ENCODE measurements around the gene NBR1. TPM values are rescaled to one million over a fixed set of nuclear protein-coding genes. Genes with fewer than 3 reads are reported as not detected.
"Not testable (repeated sequence)": the region's sequence is repeated elsewhere in the genome, so short reads cannot be mapped to it uniquely, and the experiment has no call there.

NBR1 gene
- polyA plus RNA-seq, 3 donors, result 40.4 to 88.5 (median 64.0) TPM

- H3K36me3 ChIP-seq (replicated peaks in 1 of 2; ENCODE audit: control insufficient read depth in 1 of 2, insufficient read depth in 2 of 2, low read length in 2 of 2); H3K4me1 Mint-ChIP-seq; H3K9ac ChIP-seq (ENCODE audit: insufficient read depth, low read length, poor library complexity, severe bottlenecking); H3K36me3 Mint-ChIP-seq; H4K20me1 ChIP-seq (ENCODE audit: insufficient read depth, low read length); H3K27me3 ChIP-seq (ENCODE audit: control insufficient read depth in 2 of 2, insufficient read depth in 2 of 2, low read length in 2 of 2); H2AFZ ChIP-seq (ENCODE audit: insufficient read depth, low read depth, low read length, poor library complexity, severe bottlenecking); DNase-seq; H3K27ac ChIP-seq (ENCODE audit: low read depth in 1 of 2, low read length in 2 of 2); H3K9me3 ChIP-seq (replicated peaks in 1 of 2; ENCODE audit: control insufficient read depth in 1 of 2, insufficient read depth in 1 of 2, low read length in 2 of 2); H3K4me3 Mint-ChIP-seq; H3K4me3 ChIP-seq (replicated peaks in 1 of 3; ENCODE audit: low read depth in 2 of 3, low read length in 3 of 3); H3K4me2 ChIP-seq (replicated peaks; ENCODE audit: extremely low read depth, low read length, poor library complexity, severe bottlenecking); H3K27ac Mint-ChIP-seq; intact Hi-C loops (cut with micrococcal nuclease); H3K27me3 Mint-ChIP-seq (ENCODE audit: low read depth in 3 of 3); H3K79me2 ChIP-seq (ENCODE audit: insufficient read depth, low read length); H3K4me1 ChIP-seq (ENCODE audit: control insufficient read depth in 1 of 2, insufficient read depth in 2 of 2, low read length in 2 of 2); H3K9me3 Mint-ChIP-seq: not testable (repeated sequence)
- no CpG with 5 or more reads among the region's 26 CpGs for WGBS (ENCODE audit: insufficient coverage)
Observed at GRCh38 chr17:43239597-43239996, 68.6 kb downstream of the NBR1 start.

GRCh38 chr17:43240596-43241352, 69.8 kb downstream of the NBR1 start:
- H3K4me2 ChIP-seq (replicated peaks; ENCODE audit: extremely low read depth, low read length, poor library complexity, severe bottlenecking); H3K27ac ChIP-seq (ENCODE audit: low read depth in 1 of 2, low read length in 2 of 2); H3K9me3 Mint-ChIP-seq; H4K20me1 ChIP-seq (ENCODE audit: insufficient read depth, low read length); H3K27me3 Mint-ChIP-seq (ENCODE audit: low read depth in 3 of 3); H3K4me1 ChIP-seq (ENCODE audit: control insufficient read depth in 1 of 2, insufficient read depth in 2 of 2, low read length in 2 of 2); H3K4me3 Mint-ChIP-seq; DNase-seq; H3K27ac Mint-ChIP-seq; H3K36me3 ChIP-seq (replicated peaks in 1 of 2; ENCODE audit: control insufficient read depth in 1 of 2, insufficient read depth in 2 of 2, low read length in 2 of 2); H3K9ac ChIP-seq (ENCODE audit: insufficient read depth, low read length, poor library complexity, severe bottlenecking); H3K36me3 Mint-ChIP-seq; intact Hi-C loops (cut with micrococcal nuclease); H3K27me3 ChIP-seq (ENCODE audit: control insufficient read depth in 2 of 2, insufficient read depth in 2 of 2, low read length in 2 of 2); H3K4me1 Mint-ChIP-seq; H3K4me3 ChIP-seq (replicated peaks in 1 of 3; ENCODE audit: low read depth in 2 of 3, low read length in 3 of 3); H3K9me3 ChIP-seq (replicated peaks in 1 of 2; ENCODE audit: control insufficient read depth in 1 of 2, insufficient read depth in 1 of 2, low read length in 2 of 2); H3K79me2 ChIP-seq (ENCODE audit: insufficient read depth, low read length); H2AFZ ChIP-seq (ENCODE audit: insufficient read depth, low read depth, low read length, poor library complexity, severe bottlenecking): not testable (repeated sequence)
- WGBS (ENCODE audit: insufficient coverage), result no CpG with 5 or more reads among the region's 34 CpGs

- H4K20me1 ChIP-seq (ENCODE audit: insufficient read depth, low read length); H3K4me3 ChIP-seq (replicated peaks in 1 of 3; ENCODE audit: low read depth in 2 of 3, low read length in 3 of 3); H2AFZ ChIP-seq (ENCODE audit: insufficient read depth, low read depth, low read length, poor library complexity, severe bottlenecking); H3K79me2 ChIP-seq (ENCODE audit: insufficient read depth, low read length); H3K27ac Mint-ChIP-seq; H3K9ac ChIP-seq (ENCODE audit: insufficient read depth, low read length, poor library complexity, severe bottlenecking); H3K36me3 ChIP-seq (replicated peaks in 1 of 2; ENCODE audit: control insufficient read depth in 1 of 2, insufficient read depth in 2 of 2, low read length in 2 of 2); H3K4me3 Mint-ChIP-seq; H3K9me3 ChIP-seq (replicated peaks in 1 of 2; ENCODE audit: control insufficient read depth in 1 of 2, insufficient read depth in 1 of 2, low read length in 2 of 2); H3K27me3 ChIP-seq (ENCODE audit: control insufficient read depth in 2 of 2, insufficient read depth in 2 of 2, low read length in 2 of 2); H3K4me1 ChIP-seq (ENCODE audit: control insufficient read depth in 1 of 2, insufficient read depth in 2 of 2, low read length in 2 of 2); intact Hi-C loops (cut with micrococcal nuclease); H3K4me1 Mint-ChIP-seq; H3K27me3 Mint-ChIP-seq (ENCODE audit: low read depth in 3 of 3); H3K27ac ChIP-seq (ENCODE audit: low read depth in 1 of 2, low read length in 2 of 2); DNase-seq; H3K9me3 Mint-ChIP-seq; H3K36me3 Mint-ChIP-seq; H3K4me2 ChIP-seq (replicated peaks; ENCODE audit: extremely low read depth, low read length, poor library complexity, severe bottlenecking): not testable (repeated sequence)
- WGBS (ENCODE audit: insufficient coverage), result no CpG with 5 or more reads among the region's 23 CpGs
Observed at GRCh38 chr17:43246456-43246855, 75.4 kb downstream of the NBR1 start.

Small RNA genes within 50 kb of the gene (small RNA-seq; reads per million reads assigned to genes)
- gene AC060780.2 (ENCODE audit: insufficient read length, low read depth), result not detected
- gene AC060780.3 (ENCODE audit: insufficient read length, low read depth), result not detected
- gene AC135721.1 (ENCODE audit: insufficient read length, low read depth), result not detected
- gene RF00004 (ENCODE audit: insufficient read length, low read depth), result not detected
- gene RNU2-1 (ENCODE audit: insufficient read length, low read depth), result not detected

Other genes starting within 250 kb of the NBR1 start
- gene AARSD1, start 206.8 kb upstream of the NBR1 start, polyA plus RNA-seq, result 10 to 100 TPM; 14.4 to 31.8 (median 17.4) TPM
- under 1 TPM in 1 of 3 donors, not detected in 2; 0.32 TPM for gene PTGES3L, start 191.1 kb upstream of the NBR1 start, polyA plus RNA-seq
- gene RUNDC1, start 190.6 kb upstream of the NBR1 start, polyA plus RNA-seq, result 10 to 100 TPM in 1 of 3 donors, 1 to 10 TPM in 2; 7.5 to 10.3 (median 9.9) TPM
- 1,000 to 10,000 TPM; 1,073 to 2,156 (median 1,232) TPM for gene RPL27, start 172.8 kb upstream of the NBR1 start, polyA plus RNA-seq
- 100 to 1,000 TPM in 2 of 3 donors, 10 to 100 TPM in 1; 76.9 to 152 (median 106) TPM for gene IFI35, start 164.4 kb upstream of the NBR1 start, polyA plus RNA-seq
- 10 to 100 TPM; 12.7 to 39.5 (median 38.0) TPM for gene VAT1, start 148.8 kb upstream of the NBR1 start, polyA plus RNA-seq
- not detected for gene RND2, start 146.0 kb upstream of the NBR1 start, polyA plus RNA-seq
- 1 to 10 TPM in 2 of 3 donors, under 1 TPM in 1; 0.87 to 2.6 (median 1.9) TPM for gene BRCA1, start 45.9 kb upstream of the NBR1 start, polyA plus RNA-seq
- gene TMEM106A, start 40.7 kb downstream of the NBR1 start, polyA plus RNA-seq, result 10 to 100 TPM in 1 of 3 donors, 1 to 10 TPM in 2; 6.9 to 26.6 (median 8.0) TPM
- gene CCDC200, start 57.4 kb downstream of the NBR1 start, polyA plus RNA-seq, result not detected
- gene RNU2-1, start 62.8 kb downstream of the NBR1 start, polyA plus RNA-seq, result not detected
- 1 to 10 TPM in 2 of 3 donors, under 1 TPM in 1; 0.75 to 2.4 (median 1.7) TPM for gene ARL4D, start 227.8 kb downstream of the NBR1 start, polyA plus RNA-seq

Measured in CD14-positive monocyte (primary cell).